Testis (tissue), 2 donors: ENCODE measurements around the gene CTDP1.

Experiments
- CTCF ChIP-seq, 3 experiments: fragments of 450-650 bp in 2 of 3; fragments of 200-600 bp in 1 of 3; sonication (generic) in 1 of 3; IDR thresholded peaks; one replicate each; pipeline ENCODE4 v1.5.1; 2016 to 2019; ENCODE audit warnings: antibody characterized with exemption in 3 of 3, mild to moderate bottlenecking in 2 of 3, moderate library complexity in 1 of 3
- POLR2A ChIP-seq: fragments of 450-650 bp; IDR thresholded peaks from one replicate; pipeline ENCODE4 v1.6.1; 2017; ENCODE audit warnings: antibody characterized with exemption, mild to moderate bottlenecking, moderate library complexity

- TF ChIP-seq CTCF (IDR thresholded peaks at IDR 0.05) (no peak), POLR2A (no peak)
These were observed 71.5 kb downstream of the CTDP1 start for GRCh38 chr18:79750980-79751571.
